ENCODE measurements around the gene BTN2A1. TPM values are rescaled to one million over a fixed set of nuclear protein-coding genes. Genes with fewer than 3 reads are reported as not detected.

Gene BTN2A1
- total and polyA plus RNA-seq, 7 experiments from 2014 or later: 9.7 to 54.6 (median 29.7) TPM

DNA sequence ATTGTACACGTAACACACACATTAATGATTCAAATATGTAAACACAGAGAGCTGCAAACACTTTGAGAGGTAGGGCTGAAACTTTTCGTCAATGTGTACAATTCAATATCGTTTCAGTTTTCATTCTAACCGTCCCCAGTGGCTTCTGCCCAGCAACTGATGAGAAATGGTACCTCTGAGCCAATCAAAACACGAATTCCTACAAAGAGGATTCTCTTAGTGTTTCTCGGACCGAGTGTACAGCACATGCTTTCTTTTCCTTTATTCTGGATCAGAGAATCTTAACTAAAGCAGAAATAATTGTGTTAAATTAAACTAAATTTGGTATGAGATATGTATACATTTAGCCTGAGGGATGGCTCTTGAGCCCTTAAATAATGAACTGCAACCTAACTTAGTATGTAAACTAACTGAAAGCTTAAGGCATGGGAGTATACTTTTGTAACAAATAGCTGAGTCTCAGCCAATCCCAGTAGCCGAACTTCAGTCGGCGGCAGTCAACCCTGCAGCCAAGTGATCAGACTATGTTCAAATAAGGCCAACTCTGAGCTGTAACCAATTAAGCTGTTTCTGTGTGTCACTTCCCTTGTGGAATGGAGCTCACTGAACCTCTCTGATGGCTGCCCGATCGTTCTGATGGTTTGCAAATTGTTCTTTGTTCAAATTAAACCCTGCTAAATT is 16.1 kb downstream of the BTN2A1 start:
- Histone ChIP-seq H3K4me1 (ENCODE audit: control insufficient read depth in 2 of 2, insufficient read depth in 2 of 2, low read length in 2 of 2) (peaks cover 33% of the 10 kb centered on the region in 2 donors), H3K27me3 (ENCODE audit: control insufficient read depth in 2 of 2, insufficient read depth in 2 of 2, low read length in 2 of 2) (no peaks in the 10 kb centered on the region), H3K36me3 (ENCODE audit: control insufficient read depth in 2 of 3, insufficient read depth in 3 of 3, low read length in 3 of 3) (peaks cover 0 to 3% (median 3%) of the 10 kb centered on the region in 3 experiments), H3K4me3 (ENCODE audit: low read length) (peak overlapping the region; percentile 67), H3K27ac (ENCODE audit: low read depth, low read length) (peak overlapping the region; percentile 91), H3K9me3 (ENCODE audit: control insufficient read depth in 2 of 3, low read length in 3 of 3) (no peaks in the 10 kb centered on the region)
- intact Hi-C loops (cut with micrococcal nuclease): loop anchor here (1.0 to 10.0 kb wide), 22 partner anchors 17 to 453 kb away; partner anchors contain the start of genes BTN2A1 (in 2 of the 2), BTN2A2 (in 2 of the 2), BTN3A1 (in 2 of the 2) and BTN3A2 (in 2 of the 2)
- Mint-ChIP-seq H3K27ac (peak overlapping the region; percentile 98 to 100 (median 100)), H3K36me3 (peaks cover 10 to 38% (median 16%) of the 10 kb centered on the region in 5 donors), H3K27me3 (no peaks in the 10 kb centered on the region), H3K9me3 (peaks cover 0 to 22% (median 6%) of the 10 kb centered on the region in 11 donors), H3K4me3 (peak overlapping the region; percentile 88 to 100 (median 97)), H3K4me1 (peaks cover 41 to 72% (median 64%) of the 10 kb centered on the region in 7 donors)
- CTCF ChIA-PET: interaction anchor here (0.5 to 1.2 kb wide), 5 partner anchors 11 to 133 kb away, joined by 3 read pairs; no protein-coding TSS in a partner anchor
- ATAC-seq (peak; percentile 96), DNase-seq (peak; percentile 37 to 94 (median 90))
- POLR2A ChIA-PET: interaction anchor here (0.5 to 5.3 kb wide), 61 partner anchors 10 to 1541 kb away, joined by 3 to 51 read pairs (median 5); partner anchors contain the start of genes BTN3A3, HFE and HMGN4

DNA sequence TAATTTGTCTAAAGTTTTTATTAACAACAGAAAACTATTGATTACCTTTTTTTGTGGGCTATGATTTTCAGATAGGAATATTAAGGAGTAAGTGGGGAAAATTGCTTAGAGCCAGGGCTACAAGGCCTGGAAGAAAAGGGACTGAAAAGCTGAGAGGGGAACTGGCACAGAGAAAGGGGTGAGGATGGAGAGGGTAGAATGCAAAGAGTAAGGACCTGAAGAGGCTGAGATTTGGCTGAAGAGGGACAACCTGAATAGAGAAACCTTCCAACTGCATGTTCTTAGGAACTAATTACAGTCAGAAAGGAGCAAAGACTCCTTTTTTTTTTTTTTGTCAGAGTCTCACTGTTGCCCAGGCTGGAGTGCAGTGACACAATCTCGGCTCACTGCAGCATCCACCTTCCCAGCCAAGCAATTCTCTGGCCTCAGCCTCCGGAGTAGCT is 16.7 kb downstream of the BTN2A1 start:
- ATAC-seq (no peak), DNase-seq (no peak)
- peak overlapping the region; percentile 98 to 100 (median 100) for H3K27ac Mint-ChIP-seq
- ChIA-PET POLR2A (interaction anchor here (0.6 to 5.3 kb wide), 52 partner anchors 10 to 1363 kb away, joined by 3 to 51 read pairs (median 5); partner anchors contain the start of genes BTN3A3, HFE and HMGN4), CTCF (interaction anchor here (0.5 to 1.2 kb wide), 5 partner anchors 11 to 133 kb away, joined by 3 read pairs; no protein-coding TSS in a partner anchor)
- peak overlapping the region; percentile 91 for H3K27ac ChIP-seq (ENCODE audit: low read depth, low read length)
- H3K27me3 Mint-ChIP-seq: no peaks in the 10 kb centered on the region
- no peaks in the 10 kb centered on the region for H3K36me3 ChIP-seq (ENCODE audit: control insufficient read depth in 2 of 3, insufficient read depth in 3 of 3, low read length in 3 of 3)
- intact Hi-C loops (cut with micrococcal nuclease): loop anchor here (1.0 to 10.0 kb wide), 19 partner anchors 17 to 454 kb away; partner anchors contain the start of genes BTN3A1 (in 2 of the 2), ABT1 (in 1 of the 2), BTN1A1 (in 1 of the 2) and BTN2A1 (in 1 of the 2)
- H3K4me1 ChIP-seq (ENCODE audit: control insufficient read depth in 2 of 2, insufficient read depth in 2 of 2, low read length in 2 of 2): peaks cover 33% of the 10 kb centered on the region in 2 donors
- H3K4me3 ChIP-seq (ENCODE audit: low read length): peak overlapping the region; percentile 67
- peaks cover 42 to 77% (median 68%) of the 10 kb centered on the region in 7 donors for H3K4me1 Mint-ChIP-seq
- peaks cover 0 to 22% (median 6%) of the 10 kb centered on the region in 11 donors for H3K9me3 Mint-ChIP-seq
- no peaks in the 10 kb centered on the region for H3K9me3 ChIP-seq (ENCODE audit: control insufficient read depth in 2 of 3, low read length in 3 of 3)
- H3K4me3 Mint-ChIP-seq: peak overlapping the region; percentile 88 to 100 (median 97)
- H3K36me3 Mint-ChIP-seq: peaks cover 9 to 34% (median 13%) of the 10 kb centered on the region in 5 donors
- no peaks in the 10 kb centered on the region for H3K27me3 ChIP-seq (ENCODE audit: control insufficient read depth in 2 of 2, insufficient read depth in 2 of 2, low read length in 2 of 2)

- Histone ChIP-seq H3K27ac (ENCODE audit: low read depth, low read length) (peak overlapping the region; percentile 91), H3K4me3 (ENCODE audit: low read length) (no peak overlapping the region), H3K4me1 (ENCODE audit: control insufficient read depth in 2 of 2, insufficient read depth in 2 of 2, low read length in 2 of 2) (peaks cover 33% of the 10 kb centered on the region in 2 donors), H3K27me3 (ENCODE audit: control insufficient read depth in 2 of 2, insufficient read depth in 2 of 2, low read length in 2 of 2) (no peaks in the 10 kb centered on the region), H3K9me3 (ENCODE audit: control insufficient read depth in 2 of 3, low read length in 3 of 3) (no peaks in the 10 kb centered on the region), H3K36me3 (ENCODE audit: control insufficient read depth in 2 of 3, insufficient read depth in 3 of 3, low read length in 3 of 3) (no peaks in the 10 kb centered on the region)
- Mint-ChIP-seq H3K4me1 (peaks cover 42 to 77% (median 68%) of the 10 kb centered on the region in 7 donors), H3K9me3 (peaks cover 0 to 22% (median 6%) of the 10 kb centered on the region in 11 donors), H3K27ac (peak overlapping the region; percentile 40 to 100 (median 99)), H3K4me3 (peak overlapping the region in 9 of 10 donors; percentile 12 to 100 (median 36)), H3K27me3 (no peaks in the 10 kb centered on the region), H3K36me3 (peaks cover 2 to 27% (median 7%) of the 10 kb centered on the region in 5 donors)
- ATAC-seq (no peak), DNase-seq (no peak)
- ChIA-PET POLR2A (interaction anchor here (0.6 to 5.3 kb wide), 9 partner anchors 14 to 208 kb away, joined by 3 to 32 read pairs (median 4); partner anchors contain the start of gene HMGN4), CTCF (interaction anchor here (0.8 kb wide), 1 partner anchor 9 kb away, joined by 4 read pairs; no protein-coding TSS in a partner anchor)
- intact Hi-C loops (cut with micrococcal nuclease): loop anchor here (2.0 to 10.0 kb wide), 4 partner anchors 25 to 455 kb away; partner anchors contain the start of genes BTN1A1 (in 1 of the 2) and BTN3A1 (in 1 of the 2)
Measured at GRCh38 chr6:26475823-26476729, 18.3 kb downstream of the BTN2A1 start.

- H3K9me3 Mint-ChIP-seq: peaks cover 0 to 13% (median 0%) of the 10 kb centered on the region in 11 donors
- H3K4me3 Mint-ChIP-seq: peak overlapping the region in 9 of 10 donors; percentile 12 to 98 (median 40)
- H3K4me1 Mint-ChIP-seq: peaks cover 37 to 70% (median 64%) of the 10 kb centered on the region in 7 donors
- H3K27me3 ChIP-seq (ENCODE audit: control insufficient read depth in 2 of 2, insufficient read depth in 2 of 2, low read length in 2 of 2): no peaks in the 10 kb centered on the region
- H3K27me3 Mint-ChIP-seq: no peaks in the 10 kb centered on the region
- peaks cover 33% of the 10 kb centered on the region in 2 donors for H3K4me1 ChIP-seq (ENCODE audit: control insufficient read depth in 2 of 2, insufficient read depth in 2 of 2, low read length in 2 of 2)
- no peaks in the 10 kb centered on the region for H3K36me3 ChIP-seq (ENCODE audit: control insufficient read depth in 2 of 3, insufficient read depth in 3 of 3, low read length in 3 of 3)
- DNase-seq (no peak), ATAC-seq (no peak)
- H3K27ac Mint-ChIP-seq: peak overlapping the region; percentile 16 to 100 (median 99)
- CTCF ChIA-PET: interaction anchor here (0.8 kb wide), 1 partner anchor 8 kb away, joined by 4 read pairs; no protein-coding TSS in a partner anchor
- POLR2A ChIA-PET: interaction anchor here (0.7 to 5.3 kb wide), 5 partner anchors 31 to 226 kb away, joined by 3 to 32 read pairs (median 4); partner anchors contain the start of gene HMGN4
- H3K36me3 Mint-ChIP-seq: peaks cover 0 to 20% (median under 1%) of the 10 kb centered on the region in 5 donors
- H3K4me3 ChIP-seq (ENCODE audit: low read length): no peak overlapping the region
- intact Hi-C loops (cut with micrococcal nuclease): loop anchor here in 1 of 2 donors (10.0 kb wide), 1 partner anchor 372 kb away; a partner anchor contains a TSS
- no peaks in the 10 kb centered on the region for H3K9me3 ChIP-seq (ENCODE audit: control insufficient read depth in 2 of 3, low read length in 3 of 3)
- H3K27ac ChIP-seq (ENCODE audit: low read depth, low read length): peak overlapping the region; percentile 91
Measured at GRCh38 chr6:26476896-26477295, 19.1 kb downstream of the BTN2A1 start.

GRCh38 chr6:26477426-26477825 is 19.7 kb downstream of the BTN2A1 start:
- intact Hi-C loops (cut with micrococcal nuclease): loop anchor here in 1 of 2 donors (10.0 kb wide), 1 partner anchor 373 kb away; a partner anchor contains a TSS
- Histone ChIP-seq H3K4me3 (ENCODE audit: low read length) (no peak overlapping the region), H3K36me3 (ENCODE audit: control insufficient read depth in 2 of 3, insufficient read depth in 3 of 3, low read length in 3 of 3) (no peaks in the 10 kb centered on the region), H3K4me1 (ENCODE audit: control insufficient read depth in 2 of 2, insufficient read depth in 2 of 2, low read length in 2 of 2) (peaks cover 28 to 31% of the 10 kb centered on the region in 2 donors), H3K27me3 (ENCODE audit: control insufficient read depth in 2 of 2, insufficient read depth in 2 of 2, low read length in 2 of 2) (no peaks in the 10 kb centered on the region), H3K27ac (ENCODE audit: low read depth, low read length) (no peak overlapping the region), H3K9me3 (ENCODE audit: control insufficient read depth in 2 of 3, low read length in 3 of 3) (no peaks in the 10 kb centered on the region)
- Mint-ChIP-seq H3K27me3 (no peaks in the 10 kb centered on the region), H3K27ac (peak overlapping the region in 8 of 9 donors; percentile 78 to 100 (median 100)), H3K4me1 (peaks cover 36 to 66% (median 61%) of the 10 kb centered on the region in 7 donors), H3K9me3 (peaks cover 0 to 10% (median 0%) of the 10 kb centered on the region in 11 donors), H3K36me3 (peaks cover 0 to 16% (median 0%) of the 10 kb centered on the region in 5 donors), H3K4me3 (peak overlapping the region in 2 of 10 donors; percentile 98)
- ChIA-PET CTCF (no interaction called here), POLR2A (interaction anchor here (0.7 to 2.6 kb wide), 4 partner anchors 32 to 226 kb away, joined by 3 to 15 read pairs (median 4); partner anchors contain the start of gene HMGN4)
- DNase-seq (no peak), ATAC-seq (no peak)

Data from naive thymus-derived CD4-positive, alpha-beta T cell (primary cell).